ENCODE results near the gene GHRHR. TPM values are rescaled to one million over a fixed set of nuclear protein-coding genes. Genes with fewer than 3 reads are reported as not detected.

Gene GHRHR
- total and polyA plus RNA-seq, 2 of the 4 experiments (the other 2 are of a cell fraction) = not detected

DNA sequence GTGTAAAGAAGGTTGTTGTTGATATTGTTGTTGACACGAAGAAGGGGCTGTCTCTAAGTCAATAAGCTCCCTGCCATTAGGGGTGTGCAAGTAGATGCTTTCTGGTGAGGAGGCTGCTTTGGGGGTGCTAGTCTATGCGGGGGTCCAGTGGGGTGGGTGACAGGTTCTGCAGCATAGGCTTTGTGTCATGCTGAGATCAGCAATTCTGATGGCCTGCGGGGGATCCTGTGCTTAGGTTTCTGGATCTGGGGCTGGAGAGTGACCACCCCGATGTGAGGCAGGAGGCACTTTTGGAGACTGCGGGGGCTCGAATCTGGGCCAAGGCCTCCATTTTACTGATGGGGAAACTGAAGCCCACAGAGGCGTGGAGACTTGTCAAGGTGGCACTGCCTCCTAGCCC, 47.0 kb upstream of the GHRHR start:
- Histone ChIP-seq H4K5ac (ENCODE audit: low read depth, low read length) (no peak overlapping the region), H3K4me1 (ENCODE audit: control insufficient read depth, insufficient read depth, low read length) (peaks cover 11% of the 10 kb centered on the region), H2BK5ac (ENCODE audit: low read depth, low read length, poor library complexity, severe bottlenecking) (no peak overlapping the region), H3K9me3 (ENCODE audit: control insufficient read depth, insufficient read depth, low read length) (no peaks in the 10 kb centered on the region), H3K9me1 (ENCODE audit: insufficient read depth, low read length) (peaks cover 11% of the 10 kb centered on the region; the same call in 1 of the 2 replicates), H3K79me1 (ENCODE audit: low read depth in 1 of 2, low read length in 2 of 2) (no peaks in the 10 kb centered on the region), H2BK15ac (ENCODE audit: low read depth, low read length) (no peak overlapping the region), H3K56ac (ENCODE audit: extremely low read depth, insufficient read depth, low read length) (no peak overlapping the region), H3K18ac (ENCODE audit: low read depth, low read length) (no peak overlapping the region), H3K27ac (ENCODE audit: insufficient read depth, low read length) (no peak overlapping the region), H4K91ac (ENCODE audit: insufficient read depth, low read depth, low read length) (no peak overlapping the region), H3K4me3 (ENCODE audit: insufficient read depth, low read depth, low read length) (no peak overlapping the region), H4K20me1 (ENCODE audit: insufficient read depth, low read length) (no peaks in the 10 kb centered on the region), H2AK5ac (ENCODE audit: low read depth, low read length) (peak overlapping the region; percentile 51; the same call in 1 of the 2 replicates), H3K23ac (ENCODE audit: low read depth, low read length) (no peak overlapping the region), H4K8ac (ENCODE audit: low read depth in 2 of 2, low read length in 2 of 2) (no peak overlapping the region), H2AK9ac (replicated peaks; ENCODE audit: low read depth, low read length, poor library complexity) (no peak overlapping the region), H3K4ac (ENCODE audit: low read depth, low read length) (no peak overlapping the region), H2BK20ac (ENCODE audit: low read depth, low read length) (no peak overlapping the region), H3K4me2 (ENCODE audit: low read depth, low read length) (no peak overlapping the region), H2AFZ (replicated peaks; ENCODE audit: low read length, poor library complexity) (no peak overlapping the region), H3K27me3 (ENCODE audit: control insufficient read depth, insufficient read depth, low read length) (no peaks in the 10 kb centered on the region), H3K14ac (replicated peaks; ENCODE audit: low read depth, low read length) (no peak overlapping the region), H3K9ac (ENCODE audit: low read depth, low read length) (no peak overlapping the region), H2BK120ac (ENCODE audit: low read depth, low read length) (no peak overlapping the region), H3K36me3 (ENCODE audit: control insufficient read depth, insufficient read depth, low read length) (no peaks in the 10 kb centered on the region)
- ChIA-PET CTCF (interaction anchor here (1.1 kb wide), 1 partner anchor 22 kb away, joined by 3 read pairs; no protein-coding TSS in a partner anchor), POLR2A (ENCODE audit: unreplicated experiment) (no interaction called here)
- WGBS, 2 experiments (ENCODE audit: extremely low coverage in 2 of 2, insufficient read length in 1 of 2) = 100% methylated on average over 3 of the region's 7 CpGs; no CpG with 5 or more reads in 1 of the 2 experiments
- DNase-seq = no peak
- dilution Hi-C loops (cut with HindIII; ENCODE audit: low sequenced_read_pairs, unreplicated experiment) (no loop called here), in situ Hi-C loops (cut with MboI; ENCODE audit: low sequenced_read_pairs) (no loop called here), intact Hi-C loops (cut with micrococcal nuclease) (no loop called here)
- peak; percentile 58 for TF ChIP-seq MAFK (IDR thresholded peaks at IDR 0.05; ENCODE audit: low read depth, low read length)
- no peak for TF ChIP-seq MXI1 (IDR thresholded peaks at IDR 0.05; ENCODE audit: borderline replicate concordance, low read depth, low read length)
- TF ChIP-seq SMC3 (IDR thresholded peaks at IDR 0.05; ENCODE audit: low read depth, low read length) = no peak
- BruUV-seq (replicated peaks) = no TSS peak
- no peak for ATAC-seq (ENCODE audit: low read depth)
